Thyroid gland (tissue), 4 donors: ENCODE results near the gene FOXP1. TPM values are rescaled to one million over a fixed set of nuclear protein-coding genes. Genes with fewer than 3 reads are reported as not detected.
"Not testable (repeated sequence)": the region's sequence is repeated elsewhere in the genome, so short reads cannot be mapped to it uniquely, and the experiment has no call there.

Source experiments
- DNase-seq, 2 donors: peaks; one replicate each; pipeline ENCODE4 v3.0.0-alpha.2; 2019
- H3K27ac ChIP-seq, 3 donors: fragments of 200-600 bp; sonication (generic); 1 replicate in 2 of 3; 2 replicates in 1 of 3; pipeline ENCODE4 v1.5.1; 2016 to 2019; ENCODE audit warnings: mild to moderate bottlenecking in 1 of 3, moderate library complexity in 1 of 3
- H3K27me3 ChIP-seq: fragments of 200-600 bp; sonication (generic); one replicate; pipeline ENCODE4 v1.5.1; 2019
- H3K36me3 ChIP-seq, 2 donors: fragments of 200-600 bp; sonication (generic); one replicate each; pipeline ENCODE4 v1.5.1; 2016 to 2019
- H3K4me1 ChIP-seq, 2 donors: fragments of 200-600 bp; sonication (generic); one replicate each; pipeline ENCODE4 v1.5.1; 2017 to 2019
- H3K4me3 ChIP-seq, 3 donors: fragments of 200-600 bp; sonication (generic); replicated peaks in 1 of 3; 1 replicate in 2 of 3; 2 replicates in 1 of 3; pipeline ENCODE4 v1.5.1; 2016; ENCODE audit warnings: mild to moderate bottlenecking in 1 of 3
- H3K9me3 ChIP-seq: fragments of 200-600 bp; sonication (generic); one replicate; pipeline ENCODE4 v1.5.1; 2017
- POLR2A ChIP-seq, 2 donors: fragments of 450-650 bp; IDR thresholded peaks; one replicate each; pipeline ENCODE4 v1.6.1; 2017; ENCODE audit warnings: antibody characterized with exemption in 2 of 2, mild to moderate bottlenecking in 2 of 2, moderate library complexity in 1 of 2
- WGBS, 2 donors: methylation state at CpG; one replicate each; pipeline ENCODE4 v1.1.5; 2017; 5-methylcytosine and 5-hydroxymethylcytosine counted together
- intact Hi-C: fragments of 100-400 bp; cut with DNase I; formaldehyde crosslinking; loops from one replicate; pipeline ENCODE4 v1.15.1; 2023
- total RNA-seq, 4 donors: library from RNA; depleted of rRNA; stranded (reverse); fragments of >200 nt; gene quantifications; one replicate each; pipeline ENCODE4 v1.2.3, GENCODE V29; 2016
- TF ChIP-seq, protein P1 (sequence below), 6 experiments: fragments of 200-600 bp in 3 of 6; fragments of 450-650 bp in 3 of 6; sonication (generic) in 3 of 6; IDR thresholded peaks; one replicate each; pipeline ENCODE4 v1.5.1; 2016 to 2019; ENCODE audit warnings: antibody characterized with exemption in 6 of 6, mild to moderate bottlenecking in 2 of 6, inconsistent platforms in 1 of 6, moderate library complexity in 1 of 6

Gene FOXP1
- total RNA-seq, 4 donors from 2014 or later = 111 to 187 (median 141) TPM

DNA sequence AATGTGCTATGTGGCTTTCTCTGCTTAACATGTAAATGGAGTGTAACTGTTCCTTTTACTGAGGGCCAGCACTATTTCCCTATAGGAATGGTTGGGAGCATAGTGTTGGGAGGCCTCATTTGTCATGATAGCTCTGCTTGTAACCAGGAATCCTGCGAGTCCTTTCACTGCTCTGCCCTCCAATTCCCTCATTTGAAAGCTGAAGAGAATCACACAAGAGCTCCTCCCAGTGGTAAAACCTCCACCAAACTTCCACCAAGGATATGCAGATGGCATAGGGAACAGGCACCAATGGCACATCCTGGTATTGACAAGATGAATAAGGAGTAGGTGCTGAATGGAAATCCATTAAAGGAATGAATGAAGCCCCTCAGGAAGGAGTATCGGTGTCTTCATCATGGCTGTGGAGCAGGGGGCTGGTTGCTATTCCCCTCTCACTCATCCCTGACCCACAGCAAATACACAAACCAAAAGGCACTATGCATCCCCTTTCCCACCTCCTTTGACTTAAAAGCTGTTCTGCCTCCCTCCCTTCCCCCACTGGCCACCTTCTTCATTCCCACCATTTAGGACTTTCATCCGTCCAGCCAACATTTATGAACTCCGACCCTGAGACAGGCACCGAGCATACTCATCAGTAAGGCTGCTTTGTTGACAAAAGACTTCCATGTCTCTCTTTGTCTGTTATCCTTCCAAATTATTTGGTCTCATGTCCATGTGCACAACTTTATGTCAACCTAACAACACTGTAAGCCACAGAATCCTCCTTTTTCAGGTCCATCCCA is 560.8 kb downstream of the FOXP1 start:
- H3K4me1 ChIP-seq = peaks cover 6 to 9% of the 10 kb centered on the region in 2 donors
- WGBS, 2 donors = 91% methylated on average over 5 of the region's 5 CpGs
- intact Hi-C loops = no loop called here

DNA sequence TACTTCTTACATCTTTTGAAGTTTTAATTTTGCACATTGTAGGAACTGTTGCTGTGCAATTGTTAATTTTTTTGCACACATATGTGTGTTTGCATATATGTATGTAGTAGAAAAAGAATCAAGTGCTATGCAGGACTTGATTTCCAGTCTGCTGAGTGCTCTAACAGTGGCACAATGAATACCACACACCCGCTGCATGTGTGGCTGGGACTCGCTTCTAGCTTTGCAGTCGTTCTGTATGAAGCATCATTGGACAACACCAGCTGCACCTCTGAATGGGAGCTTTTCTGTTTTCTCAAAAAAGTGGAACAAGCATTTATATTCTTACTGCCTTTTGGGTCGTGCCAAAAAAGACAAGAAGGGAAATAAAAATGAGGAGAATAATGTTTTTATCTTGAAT is 564.7 kb downstream of the FOXP1 start:
- H3K27ac ChIP-seq = no peak overlapping the region
- H3K36me3 ChIP-seq = peaks cover 10% of the 10 kb centered on the region in 2 donors
- H3K4me1 ChIP-seq = peaks cover 9% of the 10 kb centered on the region in 2 donors

More for the DNA sequence above, 560.8 kb downstream of the FOXP1 start:
- Histone ChIP-seq H3K36me3 (no peaks in the 10 kb centered on the region), H3K4me3 (no peak overlapping the region), H3K9me3 (no peaks in the 10 kb centered on the region), H3K27ac (no peak overlapping the region), H3K27me3 (no peaks in the 10 kb centered on the region)
- DNase-seq = no peak
- TF ChIP-seq POLR2A (IDR thresholded peaks at IDR 0.05) = no peak
- TF ChIP-seq, protein P1, sequence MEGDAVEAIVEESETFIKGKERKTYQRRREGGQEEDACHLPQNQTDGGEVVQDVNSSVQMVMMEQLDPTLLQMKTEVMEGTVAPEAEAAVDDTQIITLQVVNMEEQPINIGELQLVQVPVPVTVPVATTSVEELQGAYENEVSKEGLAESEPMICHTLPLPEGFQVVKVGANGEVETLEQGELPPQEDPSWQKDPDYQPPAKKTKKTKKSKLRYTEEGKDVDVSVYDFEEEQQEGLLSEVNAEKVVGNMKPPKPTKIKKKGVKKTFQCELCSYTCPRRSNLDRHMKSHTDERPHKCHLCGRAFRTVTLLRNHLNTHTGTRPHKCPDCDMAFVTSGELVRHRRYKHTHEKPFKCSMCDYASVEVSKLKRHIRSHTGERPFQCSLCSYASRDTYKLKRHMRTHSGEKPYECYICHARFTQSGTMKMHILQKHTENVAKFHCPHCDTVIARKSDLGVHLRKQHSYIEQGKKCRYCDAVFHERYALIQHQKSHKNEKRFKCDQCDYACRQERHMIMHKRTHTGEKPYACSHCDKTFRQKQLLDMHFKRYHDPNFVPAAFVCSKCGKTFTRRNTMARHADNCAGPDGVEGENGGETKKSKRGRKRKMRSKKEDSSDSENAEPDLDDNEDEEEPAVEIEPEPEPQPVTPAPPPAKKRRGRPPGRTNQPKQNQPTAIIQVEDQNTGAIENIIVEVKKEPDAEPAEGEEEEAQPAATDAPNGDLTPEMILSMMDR (IDR thresholded peaks at IDR 0.05) = peak in 2 of 6 experiments; percentile 17 to 20

DNA sequence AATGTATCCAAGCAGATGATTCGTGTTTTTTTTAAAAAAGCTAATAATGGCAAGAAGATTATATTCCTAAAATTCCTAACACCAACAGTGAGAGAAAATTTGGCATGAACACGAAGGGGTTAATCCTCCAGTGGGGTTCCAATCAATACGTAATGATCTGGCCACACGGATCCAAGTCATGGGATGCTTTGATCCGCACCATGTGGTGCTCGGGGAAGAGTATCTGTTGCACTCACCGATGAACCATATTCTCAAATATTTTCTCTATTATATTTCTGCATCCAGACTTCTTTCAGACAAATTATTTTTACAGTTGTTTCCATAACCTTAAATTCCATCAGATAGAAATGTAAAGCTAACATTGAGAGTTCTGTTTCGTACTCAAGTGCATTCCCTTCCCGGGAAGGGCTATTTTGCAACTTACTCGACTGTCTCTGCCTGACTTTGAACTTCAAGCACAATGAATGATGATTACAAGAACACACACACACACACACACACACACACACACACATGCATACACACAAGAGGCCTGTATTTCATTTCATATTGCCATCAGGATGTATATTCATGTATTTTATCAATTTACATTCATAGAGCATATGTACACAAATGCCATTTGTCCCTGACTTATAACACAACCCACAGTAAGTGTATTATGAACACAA is 567.2 kb downstream of the FOXP1 start:
- TF ChIP-seq, protein P1 (IDR thresholded peaks at IDR 0.05) = no peak
- TF ChIP-seq POLR2A (IDR thresholded peaks at IDR 0.05) = no peak
- intact Hi-C loops = loop anchor here (10.0 kb wide), 1 partner anchor 568 kb away; the partner anchor contains the start of gene FOXP1
- Histone ChIP-seq H3K27ac (peak overlapping the region in 1 of 3 donors; percentile 34), H3K4me3 (no peak overlapping the region), H3K27me3 (no peaks in the 10 kb centered on the region), H3K9me3 (no peaks in the 10 kb centered on the region), H3K4me1 (peaks cover 9 to 13% of the 10 kb centered on the region in 2 donors), H3K36me3 (peaks cover 10% of the 10 kb centered on the region in 2 donors)
- 71% methylated on average over 10 of the region's 10 CpGs for WGBS, 2 donors
- no peak for DNase-seq

More for the DNA sequence above, 564.7 kb downstream of the FOXP1 start:
- H3K9me3 ChIP-seq = no peaks in the 10 kb centered on the region
- DNase-seq = no peak
- no peak overlapping the region for H3K4me3 ChIP-seq
- intact Hi-C loops = loop anchor here (10.0 kb wide), 1 partner anchor 566 kb away; the partner anchor contains the start of gene FOXP1
- 86 to 89% methylated on average over 4 of the region's 4 CpGs for WGBS, 2 donors
- H3K27me3 ChIP-seq = no peaks in the 10 kb centered on the region
- TF ChIP-seq, protein P1 (IDR thresholded peaks at IDR 0.05) = no peak

DNA sequence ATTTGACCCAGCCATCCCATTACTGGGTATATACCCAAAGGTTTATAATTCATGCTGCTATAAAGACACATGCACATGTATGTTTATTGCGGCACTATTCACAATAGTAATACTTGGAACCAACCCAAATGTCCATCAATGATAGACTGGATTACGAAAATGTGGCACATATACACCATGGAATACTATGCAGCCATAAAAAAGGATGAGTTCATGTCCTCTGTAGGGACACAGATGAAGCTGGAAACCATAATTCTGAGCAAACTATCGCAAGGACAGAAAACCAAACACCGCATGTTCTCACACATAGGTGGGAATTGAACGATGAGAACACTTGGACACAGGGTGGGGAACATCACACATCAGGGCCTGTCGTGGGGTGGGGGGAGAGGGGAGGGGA is 568.9 kb downstream of the FOXP1 start:
- not testable (repeated sequence) for H3K9me3 ChIP-seq, DNase-seq, H3K27ac ChIP-seq, H3K4me3 ChIP-seq, H3K27me3 ChIP-seq
- intact Hi-C loops = loop anchor here (10.0 kb wide), 1 partner anchor 570 kb away; the partner anchor contains the start of gene FOXP1
- 96 to 100% methylated on average over 6 of the region's 6 CpGs for WGBS, 2 donors
- H3K36me3 ChIP-seq = peaks cover 10% of the 10 kb centered on the region in 2 donors
- peaks cover 10 to 14% of the 10 kb centered on the region in 2 donors for H3K4me1 ChIP-seq

DNA sequence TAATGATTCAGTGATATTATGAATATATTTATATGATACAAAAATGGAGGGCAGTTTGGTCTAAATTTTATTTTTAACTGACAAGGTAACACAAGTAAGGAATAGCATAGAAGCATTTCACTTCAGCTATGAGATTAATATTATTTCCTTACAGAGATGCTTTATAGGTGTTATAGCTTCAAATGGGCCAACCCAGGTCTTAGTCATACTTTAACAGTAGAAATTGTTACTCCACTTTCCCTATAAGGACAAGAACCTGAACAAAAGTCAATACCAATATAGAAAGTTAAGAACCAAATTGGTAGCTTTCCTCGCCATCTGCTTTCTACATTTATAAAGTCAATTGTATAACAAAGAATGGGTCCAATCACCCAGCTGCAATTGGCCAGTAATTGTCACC is 570.6 kb downstream of the FOXP1 start:
- H3K27me3 ChIP-seq = no peaks in the 10 kb centered on the region
- H3K9me3 ChIP-seq = no peaks in the 10 kb centered on the region
- H3K4me1 ChIP-seq = peaks cover 27 to 29% of the 10 kb centered on the region in 2 donors
- WGBS, 2 donors = 98% methylated on average over 1 of the region's 1 CpG
- intact Hi-C loops = loop anchor here (10.0 kb wide), 1 partner anchor 572 kb away; the partner anchor contains the start of gene FOXP1
- peaks cover 10% of the 10 kb centered on the region in 2 donors for H3K36me3 ChIP-seq
- H3K4me3 ChIP-seq = no peak overlapping the region
- no peak for TF ChIP-seq POLR2A (IDR thresholded peaks at IDR 0.05)
- TF ChIP-seq, protein P1 (IDR thresholded peaks at IDR 0.05) = no peak
- no peak overlapping the region for H3K27ac ChIP-seq
- DNase-seq = no peak
